Neural progenitor cell (in vitro differentiated cells): ENCODE measurements around the gene PUM2. TPM values are rescaled to one million over a fixed set of nuclear protein-coding genes. Genes with fewer than 3 reads are reported as not detected.

Experiments
- DNase-seq: peaks from one replicate; pipeline ENCODE4 v3.0.0-alpha.2; 2016; ENCODE audit warnings: low spot score
- H2AFZ ChIP-seq: fragments of 200-600 bp; sonication (generic); replicated peaks from 2 replicates; pipeline ENCODE4 v1.6.1; 2016; ENCODE audit warnings: antibody characterized with exemption
- H3F3A ChIP-seq: fragments of 200-600 bp; sonication (generic); 2 replicates; pipeline ENCODE4 v1.6.1; 2016; ENCODE audit warnings: antibody characterized with exemption, low read depth
- H3K27ac ChIP-seq: fragments of 200-600 bp; sonication (generic); 2 replicates; pipeline ENCODE4 v1.5.1; 2016; ENCODE audit warnings: mild to moderate bottlenecking
- H3K27me3 ChIP-seq: fragments of 200-600 bp; sonication (generic); 2 replicates; pipeline ENCODE4 v1.6.1; 2016; ENCODE audit warnings: mild to moderate bottlenecking, moderate library complexity
- H3K36me3 ChIP-seq: fragments of 200-600 bp; sonication (generic); 2 replicates; pipeline ENCODE4 v1.5.1; 2016
- H3K4me1 ChIP-seq: fragments of 200-600 bp; sonication (generic); 2 replicates; pipeline ENCODE4 v1.6.1; 2016; ENCODE audit warnings: mixed run types
- H3K4me2 ChIP-seq: fragments of 200-600 bp; sonication (generic); 2 replicates; pipeline ENCODE4 v1.6.1; 2016
- H3K4me3 ChIP-seq: fragments of 200-600 bp; sonication (generic); 2 replicates; pipeline ENCODE4 v1.5.1; 2016
- H3K79me2 ChIP-seq: fragments of 200-600 bp; sonication (generic); 2 replicates; pipeline ENCODE4 v1.6.1; 2016; ENCODE audit warnings: low read depth
- H3K9ac ChIP-seq: fragments of 200-600 bp; sonication (generic); 2 replicates; pipeline ENCODE4 v1.6.1; 2016
- H3K9me3 ChIP-seq: fragments of 200-600 bp; sonication (generic); 2 replicates; pipeline ENCODE4 v1.5.1; 2016; ENCODE audit warnings: low read depth
- H4K20me1 ChIP-seq: fragments of 200-600 bp; sonication (generic); 2 replicates; pipeline ENCODE4 v1.6.1; 2016; ENCODE audit warnings: low read depth
- H3K27ac Mint-ChIP-seq: 3 replicates; pipeline ENCODE4 v1.8.0; 2021; ENCODE audit warnings: mixed read lengths
- H3K27me3 Mint-ChIP-seq: 2 replicates; pipeline ENCODE4 v1.8.0; 2022; ENCODE audit warnings: low read depth, mild to moderate bottlenecking, inconsistent platforms, moderate library complexity, mixed read lengths; ENCODE audit not compliant: insufficient read depth
- H3K36me3 Mint-ChIP-seq: 3 replicates; pipeline ENCODE4 v1.8.0; 2021; ENCODE audit warnings: mixed read lengths
- H3K4me1 Mint-ChIP-seq: 3 replicates; pipeline ENCODE4 v1.8.0; 2021; ENCODE audit warnings: mixed read lengths
- H3K4me3 Mint-ChIP-seq: 3 replicates; pipeline ENCODE4 v1.8.0; 2021; ENCODE audit warnings: mild to moderate bottlenecking, moderate library complexity, mixed read lengths
- H3K9me3 Mint-ChIP-seq: 3 replicates; pipeline ENCODE4 v1.8.0; 2020; ENCODE audit warnings: mixed read lengths
- CTCF ChIP-seq: fragments of 200-600 bp; sonication (generic); IDR thresholded peaks from 2 replicates; pipeline ENCODE4 v1.5.1; 2017; ENCODE audit warnings: antibody characterized with exemption, mild to moderate bottlenecking
- EZH2 ChIP-seq: fragments of 200-600 bp; sonication (generic); IDR thresholded peaks from 2 replicates; pipeline ENCODE4 v1.6.1; 2017; ENCODE audit warnings: antibody characterized with exemption, mild to moderate bottlenecking, moderate library complexity
- EZH2phosphoT487 ChIP-seq: fragments of 200-600 bp; sonication (generic); IDR thresholded peaks from 2 replicates; pipeline ENCODE4 v1.6.1; 2017; ENCODE audit warnings: antibody characterized with exemption
- total RNA-seq: library from RNA; depleted of rRNA; stranded (reverse); fragments of >200 nt; gene quantifications from 2 replicates; pipeline ENCODE4 v1.2.3, GENCODE V29; 2015; ENCODE audit warnings: low replicate concordance

The PUM2 gene
- total RNA-seq, 1 donor from 2014 or later: 88.4 TPM

- Mint-ChIP-seq H3K4me3 (no peak overlapping the region), H3K4me1 (peaks cover 39% of the 10 kb centered on the region), H3K27me3 (peaks cover 8% of the 10 kb centered on the region), H3K9me3 (no peaks in the 10 kb centered on the region), H3K36me3 (peaks cover 4% of the 10 kb centered on the region), H3K27ac (peak overlapping the region; percentile 83)
- H3K79me2 ChIP-seq: peaks cover 94% of the 10 kb centered on the region
- TF ChIP-seq EZH2phosphoT487 (no peak), EZH2 (no peak), CTCF (no peak)
- H3F3A ChIP-seq: peaks cover 3% of the 10 kb centered on the region
- DNase-seq: no peak
- H3K9me3 ChIP-seq: no peaks in the 10 kb centered on the region
- H3K27me3 ChIP-seq: no peaks in the 10 kb centered on the region
- peaks cover 100% of the 10 kb centered on the region for H4K20me1 ChIP-seq
- H3K36me3 ChIP-seq: no peaks in the 10 kb centered on the region
- H3K4me2 ChIP-seq: no peak overlapping the region
- no peak overlapping the region for H3K4me3 ChIP-seq
- no peak overlapping the region for H3K27ac ChIP-seq
- peaks cover 20% of the 10 kb centered on the region for H3K4me1 ChIP-seq
- H2AFZ ChIP-seq: no peak overlapping the region
- no peak overlapping the region for H3K9ac ChIP-seq
Observed at GRCh38 chr2:20215183-20216040, 135.2 kb downstream of the PUM2 start.

GRCh38 chr2:20214566-20215182 is 136.0 kb downstream of the PUM2 start:
- no peaks in the 10 kb centered on the region for H3K9me3 ChIP-seq
- peak; percentile 39 for DNase-seq
- Mint-ChIP-seq H3K36me3 (peaks cover 4% of the 10 kb centered on the region), H3K4me3 (peak overlapping the region; percentile 41), H3K4me1 (peaks cover 34% of the 10 kb centered on the region), H3K9me3 (no peaks in the 10 kb centered on the region), H3K27me3 (peaks cover 8% of the 10 kb centered on the region), H3K27ac (peak overlapping the region; percentile 83)
- no peaks in the 10 kb centered on the region for H3K36me3 ChIP-seq
- no peak overlapping the region for H3K27ac ChIP-seq
- no peak for TF ChIP-seq EZH2phosphoT487
- no peak for TF ChIP-seq CTCF
- TF ChIP-seq EZH2: no peak
- no peaks in the 10 kb centered on the region for H3K27me3 ChIP-seq
- H3F3A ChIP-seq: peaks cover 3% of the 10 kb centered on the region
- H3K4me3 ChIP-seq: no peak overlapping the region
- peaks cover 100% of the 10 kb centered on the region for H4K20me1 ChIP-seq
- peak overlapping the region; percentile 18 for H3K4me2 ChIP-seq
- peaks cover 94% of the 10 kb centered on the region for H3K79me2 ChIP-seq
- no peak overlapping the region for H2AFZ ChIP-seq
- no peak overlapping the region for H3K9ac ChIP-seq
- H3K4me1 ChIP-seq: peaks cover 20% of the 10 kb centered on the region

- H3K4me2 ChIP-seq: peak overlapping the region; percentile 18
- no peak overlapping the region for H2AFZ ChIP-seq
- DNase-seq: no peak
- H3K79me2 ChIP-seq: peaks cover 94% of the 10 kb centered on the region
- Mint-ChIP-seq H3K4me3 (no peak overlapping the region), H3K36me3 (peaks cover 4% of the 10 kb centered on the region), H3K27me3 (peaks cover 8% of the 10 kb centered on the region), H3K27ac (no peak overlapping the region), H3K4me1 (peaks cover 34% of the 10 kb centered on the region), H3K9me3 (no peaks in the 10 kb centered on the region)
- no peaks in the 10 kb centered on the region for H3K36me3 ChIP-seq
- peaks cover 100% of the 10 kb centered on the region for H4K20me1 ChIP-seq
- TF ChIP-seq EZH2phosphoT487 (no peak), CTCF (no peak), EZH2 (no peak)
- no peaks in the 10 kb centered on the region for H3K9me3 ChIP-seq
- H3F3A ChIP-seq: peaks cover 3% of the 10 kb centered on the region
- H3K27me3 ChIP-seq: no peaks in the 10 kb centered on the region
- peaks cover 20% of the 10 kb centered on the region for H3K4me1 ChIP-seq
- no peak overlapping the region for H3K9ac ChIP-seq
- no peak overlapping the region for H3K4me3 ChIP-seq
- no peak overlapping the region for H3K27ac ChIP-seq
Observed at GRCh38 chr2:20213651-20214565, 136.7 kb downstream of the PUM2 start.
